Measurements from ENCODE around the gene FXR2.
"Not testable (repeated sequence)": the region's sequence is repeated elsewhere in the genome, so short reads cannot be mapped to it uniquely, and the experiment has no call there.

FXR2 gene

GRCh38 chr17:7611635-7612293 lies 2.9 kb downstream of the FXR2 start:
- TF ChIP-seq CTCF (IDR thresholded peaks at IDR 0.05; ENCODE audit: control extremely low read depth, extremely low read depth, low read depth, missing control alignments), result no peak
- CTCF ChIA-PET, result interaction anchor here (1.1 to 9.0 kb wide), 5 partner anchors 10 to 208 kb away, joined by 3 to 68 read pairs (median 3); partner anchors contain the start of genes CD68, SAT2, SHBG and TMEM256
- DNase-seq (ENCODE audit: extremely low spot score), result no peak
- POLR2A ChIA-PET, result no interaction called here

- ChIA-PET POLR2A (no interaction called here), CTCF (interaction anchor here (0.7 to 9.0 kb wide), 5 partner anchors 10 to 77 kb away, joined by 3 to 68 read pairs (median 3); partner anchors contain the start of genes SAT2, SHBG, TP53 and WRAP53)
- DNase-seq (ENCODE audit: extremely low spot score), result no peak
- TF ChIP-seq CTCF (IDR thresholded peaks at IDR 0.05; ENCODE audit: control extremely low read depth, extremely low read depth, low read depth, missing control alignments), result no peak
Observed at GRCh38 chr17:7610641-7611040, 4.1 kb downstream of the FXR2 start.

GRCh38 chr17:7606280-7606679 lies 8.4 kb downstream of the FXR2 start:
- TF ChIP-seq CTCF (IDR thresholded peaks at IDR 0.05; ENCODE audit: control extremely low read depth, extremely low read depth, low read depth, missing control alignments), result no peak
- DNase-seq (ENCODE audit: extremely low spot score), result no peak
- ChIA-PET CTCF (interaction anchor here (2.4 kb wide), 1 partner anchor 17 kb away, joined by 7 read pairs; no protein-coding TSS in a partner anchor), POLR2A (no interaction called here)

- DNase-seq (ENCODE audit: extremely low spot score); POLR2A ChIA-PET; CTCF ChIA-PET: not testable (repeated sequence)
Observed at GRCh38 chr17:7597561-7597960, 17.1 kb downstream of the FXR2 start.

- POLR2A ChIA-PET, result no interaction called here
- DNase-seq (ENCODE audit: extremely low spot score), result no peak
- TF ChIP-seq CTCF (IDR thresholded peaks at IDR 0.05; ENCODE audit: control extremely low read depth, extremely low read depth, low read depth, missing control alignments), result no peak
- CTCF ChIA-PET, result interaction anchor here (0.9 to 1.6 kb wide), 5 partner anchors 9 to 237 kb away, joined by 3 to 6 read pairs (median 5); partner anchors contain the start of genes FXR2 and MPDU1
Observed at GRCh38 chr17:7593296-7593695, 21.4 kb downstream of the FXR2 start.

GRCh38 chr17:7592422-7593021 lies 22.2 kb downstream of the FXR2 start:
- TF ChIP-seq CTCF (IDR thresholded peaks at IDR 0.05; ENCODE audit: control extremely low read depth, extremely low read depth, low read depth, missing control alignments), result no peak
- ChIA-PET POLR2A (no interaction called here), CTCF (interaction anchor here (0.9 to 1.6 kb wide), 4 partner anchors 9 to 78 kb away, joined by 3 to 6 read pairs (median 5); partner anchors contain the start of genes FXR2 and MPDU1)
- DNase-seq (ENCODE audit: extremely low spot score), result no peak

GRCh38 chr17:7591596-7591995 lies 23.1 kb downstream of the FXR2 start:
- ChIA-PET CTCF (no interaction called here), POLR2A (interaction anchor here (0.6 kb wide), 1 partner anchor 12 kb away, joined by 3 read pairs; the partner anchor contains the start of gene CD68)
- TF ChIP-seq CTCF (IDR thresholded peaks at IDR 0.05; ENCODE audit: control extremely low read depth, extremely low read depth, low read depth, missing control alignments), result no peak
- DNase-seq (ENCODE audit: extremely low spot score), result no peak
